SH-SY5Y (cell line): ENCODE data around the gene RPUSD3.

ENCODE experiments used
- GATA2 ChIP-seq: IDR thresholded peaks from 2 replicates; pipeline ENCODE4 v1.6.1; 2011; ENCODE audit warnings: mild to moderate bottlenecking, low read depth, low read length
- GATA3 ChIP-seq: IDR thresholded peaks from 2 replicates; pipeline ENCODE4 v1.6.1; 2011; ENCODE audit warnings: low read depth, mild to moderate bottlenecking, low read length, moderate library complexity

DNA sequence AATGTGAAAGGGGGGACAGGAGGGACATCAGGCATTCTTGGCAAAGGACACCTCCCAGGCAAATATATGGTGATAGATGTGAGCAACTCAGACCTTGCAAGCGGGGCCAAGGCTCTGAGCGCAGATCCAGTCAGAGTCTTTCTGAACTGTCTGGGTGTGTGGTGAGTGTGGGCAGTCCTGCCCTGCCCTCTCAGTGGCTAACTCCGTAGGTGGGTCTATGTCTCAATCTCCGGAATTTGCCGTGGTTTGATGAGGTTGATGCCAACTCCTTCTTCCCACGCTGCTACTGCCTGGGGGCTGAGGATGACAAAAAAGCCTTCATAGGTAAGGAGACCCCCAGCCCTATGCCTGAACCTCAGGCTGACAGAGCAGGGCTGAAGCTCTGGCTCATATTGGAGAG, 26.4 kb downstream of the RPUSD3 start:
- TF ChIP-seq GATA2 = no peak
- TF ChIP-seq GATA3 = no peak
